ENCODE results near the gene MTRFR. TPM values are rescaled to one million over a fixed set of nuclear protein-coding genes. Genes with fewer than 3 reads are reported as not detected.
"Not testable (repeated sequence)": the region's sequence is repeated elsewhere in the genome, so short reads cannot be mapped to it uniquely, and the experiment has no call there.

The MTRFR gene
- total RNA-seq, 1 experiment from 2014 or later: 21.9 TPM

DNA sequence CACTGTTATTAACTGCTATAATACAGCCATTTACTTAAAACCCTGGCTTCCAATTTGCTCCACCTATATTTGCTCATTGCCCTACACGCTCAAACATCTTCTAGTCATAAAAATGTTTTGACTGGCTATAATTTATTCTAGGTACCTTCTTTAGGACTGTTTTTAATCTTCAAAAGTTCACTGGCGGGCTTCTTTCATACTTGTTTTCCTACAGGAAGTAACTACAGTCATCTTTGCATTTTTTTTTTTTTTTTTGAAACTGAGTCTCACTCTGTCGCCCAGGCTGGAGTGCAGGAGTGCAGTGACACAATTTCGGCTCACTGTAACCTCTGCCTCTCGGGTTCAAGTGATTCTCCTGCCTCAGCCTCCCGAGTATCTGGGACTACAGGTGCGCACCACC lies 32.8 kb upstream of the MTRFR start:
- Histone ChIP-seq H3K36me3 (ENCODE audit: insufficient read depth, low read length, poor library complexity, severe bottlenecking) (peaks cover 56% of the 10 kb centered on the region), H3K4me3 (ENCODE audit: low read depth, low read length, poor library complexity, severe bottlenecking) (no peak overlapping the region), H3K27ac (ENCODE audit: low read depth, low read length, poor library complexity, severe bottlenecking) (no peak overlapping the region), H3K4me1 (ENCODE audit: insufficient read depth, low read length, poor library complexity, severe bottlenecking) (no peaks in the 10 kb centered on the region), H3K27me3 (replicated peaks; ENCODE audit: insufficient read depth, low read depth, low read length, poor library complexity) (no peaks in the 10 kb centered on the region), H3K9me3 (ENCODE audit: low read depth, low read length, poor library complexity, severe bottlenecking) (no peaks in the 10 kb centered on the region)
- no TSS peak for BruUV-seq (replicated peaks)
- no peak for TF ChIP-seq EZH2 (IDR thresholded peaks at IDR 0.05; ENCODE audit: borderline replicate concordance, low read depth, low read length, poor library complexity, severe bottlenecking)
- TF ChIP-seq CTCF (conservative IDR thresholded peaks at IDR 0.05; ENCODE audit: low read depth, low read length): no peak
- DNase-seq (ENCODE audit: low spot score): no peak
- intact Hi-C loops (cut with micrococcal nuclease; ENCODE audit: unreplicated experiment): no loop called here
- CTCF ChIA-PET: no interaction called here
- POLR2A ChIA-PET (ENCODE audit: low non-redundant PET): no interaction called here

DNA sequence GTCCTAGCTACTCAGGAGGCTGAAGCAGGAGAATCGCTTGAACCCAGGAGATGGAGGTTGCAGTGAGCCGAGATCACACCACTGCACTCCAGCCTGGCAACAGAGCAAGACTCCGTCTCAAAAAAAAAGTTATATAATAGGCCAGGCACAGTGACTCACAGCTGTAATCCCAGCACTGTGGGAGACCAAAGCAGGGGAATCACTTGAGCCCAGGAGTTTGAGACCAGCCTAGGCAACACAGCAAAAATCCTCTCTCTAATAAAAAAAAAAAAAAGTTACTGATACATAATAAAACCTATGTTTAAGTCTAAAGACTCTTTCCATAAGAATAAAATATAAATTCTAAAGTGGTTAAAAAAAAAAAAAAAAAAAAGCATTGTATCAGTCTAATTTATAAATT lies 26.4 kb upstream of the MTRFR start:
- H3K4me1 ChIP-seq (ENCODE audit: insufficient read depth, low read length, poor library complexity, severe bottlenecking); H3K27ac ChIP-seq (ENCODE audit: low read depth, low read length, poor library complexity, severe bottlenecking); BruUV-seq (replicated peaks); H3K27me3 ChIP-seq (replicated peaks; ENCODE audit: insufficient read depth, low read depth, low read length, poor library complexity); POLR2A ChIA-PET (ENCODE audit: low non-redundant PET); H3K4me3 ChIP-seq (ENCODE audit: low read depth, low read length, poor library complexity, severe bottlenecking); CTCF ChIA-PET; intact Hi-C loops (cut with micrococcal nuclease; ENCODE audit: unreplicated experiment); H3K9me3 ChIP-seq (ENCODE audit: low read depth, low read length, poor library complexity, severe bottlenecking): not testable (repeated sequence)
- DNase-seq (ENCODE audit: low spot score): peak; percentile 42
- H3K36me3 ChIP-seq (ENCODE audit: insufficient read depth, low read length, poor library complexity, severe bottlenecking): peaks cover 74% of the 10 kb centered on the region

DNA sequence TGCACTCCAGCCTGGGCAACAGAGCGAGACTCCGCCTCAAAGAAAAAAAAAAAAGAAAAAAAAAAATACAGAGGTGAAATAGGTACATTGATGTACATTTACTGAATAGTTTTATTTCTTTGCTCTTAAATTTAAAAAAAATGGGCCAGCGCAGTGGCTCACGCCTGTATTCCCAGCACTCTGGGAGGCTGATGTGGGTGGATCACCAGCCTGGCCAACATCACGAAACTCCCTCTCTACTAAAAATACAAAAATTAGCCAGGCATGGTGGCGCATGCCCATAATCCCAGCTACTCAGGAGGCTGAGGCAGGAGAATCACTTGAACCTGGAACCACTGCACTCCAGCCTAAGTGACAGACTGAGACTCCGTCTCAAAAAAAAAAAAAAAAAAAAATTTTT lies 25.4 kb upstream of the MTRFR start:
- CTCF ChIA-PET: not testable (repeated sequence)

GRCh38 chr12:123223241-123223668 lies 10.0 kb upstream of the MTRFR start:
- peaks cover 56% of the 10 kb centered on the region for H3K36me3 ChIP-seq (ENCODE audit: insufficient read depth, low read length, poor library complexity, severe bottlenecking)
- no peaks in the 10 kb centered on the region for H3K27me3 ChIP-seq (replicated peaks; ENCODE audit: insufficient read depth, low read depth, low read length, poor library complexity)
- intact Hi-C loops (cut with micrococcal nuclease; ENCODE audit: unreplicated experiment): no loop called here
- H3K4me3 ChIP-seq (ENCODE audit: low read depth, low read length, poor library complexity, severe bottlenecking): no peak overlapping the region
- no peak for DNase-seq (ENCODE audit: low spot score)
- no peak overlapping the region for H3K27ac ChIP-seq (ENCODE audit: low read depth, low read length, poor library complexity, severe bottlenecking)
- ChIA-PET CTCF (interaction anchor here (0.6 kb wide), 1 partner anchor 15 kb away, joined by 3 read pairs; no protein-coding TSS in a partner anchor), POLR2A (ENCODE audit: low non-redundant PET) (interaction anchor here (0.7 to 1.0 kb wide), 2 partner anchors 10 to 422 kb away, joined by 3 to 4 read pairs; partner anchors contain the start of genes MPHOSPH9 and MTRFR)
- H3K9me3 ChIP-seq (ENCODE audit: low read depth, low read length, poor library complexity, severe bottlenecking): no peaks in the 10 kb centered on the region
- peaks cover 15% of the 10 kb centered on the region for H3K4me1 ChIP-seq (ENCODE audit: insufficient read depth, low read length, poor library complexity, severe bottlenecking)
- BruUV-seq (replicated peaks): no TSS peak
- TF ChIP-seq CTCF (conservative IDR thresholded peaks at IDR 0.05; ENCODE audit: low read depth, low read length): no peak
- TF ChIP-seq EZH2 (IDR thresholded peaks at IDR 0.05; ENCODE audit: borderline replicate concordance, low read depth, low read length, poor library complexity, severe bottlenecking): no peak

More for the DNA sequence above, 25.4 kb upstream of the MTRFR start:
- POLR2A ChIA-PET (ENCODE audit: low non-redundant PET); H3K9me3 ChIP-seq (ENCODE audit: low read depth, low read length, poor library complexity, severe bottlenecking); DNase-seq (ENCODE audit: low spot score); BruUV-seq (replicated peaks); H3K27ac ChIP-seq (ENCODE audit: low read depth, low read length, poor library complexity, severe bottlenecking); intact Hi-C loops (cut with micrococcal nuclease; ENCODE audit: unreplicated experiment); H3K4me1 ChIP-seq (ENCODE audit: insufficient read depth, low read length, poor library complexity, severe bottlenecking); H3K27me3 ChIP-seq (replicated peaks; ENCODE audit: insufficient read depth, low read depth, low read length, poor library complexity); H3K4me3 ChIP-seq (ENCODE audit: low read depth, low read length, poor library complexity, severe bottlenecking): not testable (repeated sequence)
- peaks cover 64% of the 10 kb centered on the region for H3K36me3 ChIP-seq (ENCODE audit: insufficient read depth, low read length, poor library complexity, severe bottlenecking)

Measured in A673 (cell line).